NCI-H69 (cell line): ENCODE results near the gene FOXJ3.
A peak's percentile ranks its signal among the peaks of the same experiment; 100 is the strongest.

Experiments
- DNase-seq: peaks from one replicate; lab custom pipeline; 2025; lab: John Stamatoyannopoulos, UW

FOXJ3 gene

GRCh38 chr1:42189931-42190853 lies 144.8 kb downstream of the FOXJ3 start:
- DNase-seq, result no peak

GRCh38 chr1:42186152-42186551 lies 148.9 kb downstream of the FOXJ3 start:
- no peak for DNase-seq

- DNase-seq, result no peak
Observed at GRCh38 chr1:42184616-42185015, 150.4 kb downstream of the FOXJ3 start.

- DNase-seq, result no peak
Observed at GRCh38 chr1:42183957-42184268, 151.1 kb downstream of the FOXJ3 start.

- DNase-seq, result no peak
Observed at GRCh38 chr1:42183210-42183956, 151.7 kb downstream of the FOXJ3 start.

GRCh38 chr1:42181687-42182086 lies 153.3 kb downstream of the FOXJ3 start:
- DNase-seq, result no peak

- DNase-seq, result no peak
Observed at GRCh38 chr1:42179900-42180329, 155.1 kb downstream of the FOXJ3 start.

GRCh38 chr1:42179275-42179674 lies 155.8 kb downstream of the FOXJ3 start:
- DNase-seq, result no peak

- no peak for DNase-seq
Observed at GRCh38 chr1:42178249-42178648, 156.8 kb downstream of the FOXJ3 start.

- peak; percentile 71 for DNase-seq
Observed at GRCh38 chr1:42177541-42177981, 157.5 kb downstream of the FOXJ3 start.

- peak; percentile 62 for DNase-seq
Observed at GRCh38 chr1:42176902-42177519, 158.0 kb downstream of the FOXJ3 start.

GRCh38 chr1:42175314-42176054 lies 159.6 kb downstream of the FOXJ3 start:
- no peak for DNase-seq

- DNase-seq, result no peak
Observed at GRCh38 chr1:42173961-42174735, 160.9 kb downstream of the FOXJ3 start.

- DNase-seq, result peak; percentile 45
Observed at GRCh38 chr1:42173155-42173933, 161.7 kb downstream of the FOXJ3 start.

GRCh38 chr1:42172381-42173133 lies 162.5 kb downstream of the FOXJ3 start:
- DNase-seq, result peak; percentile 21

- DNase-seq, result peak; percentile 35
Observed at GRCh38 chr1:42171679-42172266, 163.3 kb downstream of the FOXJ3 start.

- peak; percentile 89 for DNase-seq
Observed at GRCh38 chr1:42170779-42171621, 164.0 kb downstream of the FOXJ3 start.

GRCh38 chr1:42168763-42169162 lies 166.3 kb downstream of the FOXJ3 start:
- peak; percentile 76 for DNase-seq

GRCh38 chr1:42168391-42168670 lies 166.7 kb downstream of the FOXJ3 start:
- DNase-seq, result no peak
